Upper lobe of right lung (tissue), 1 donor: ENCODE results near the gene ARID4B. TPM values are rescaled to one million over a fixed set of nuclear protein-coding genes. Genes with fewer than 3 reads are reported as not detected.

ENCODE experiments used
- ATAC-seq: fragments of 200-7000 bp; cut with Tn5 transposase; one replicate; pipeline ENCODE4 v1.9.1; 2020; ENCODE audit warnings: mild to moderate bottlenecking, moderate library complexity
- DNase-seq: peaks from one replicate; pipeline ENCODE4 v3.0.0-alpha.2; 2020
- H3K27ac ChIP-seq: fragments of 200-600 bp; one replicate; pipeline ENCODE4 v1.8.0; 2022
- H3K27me3 ChIP-seq: fragments of 200-600 bp; one replicate; pipeline ENCODE4 v1.8.0; 2022; ENCODE audit warnings: mild to moderate bottlenecking
- H3K36me3 ChIP-seq: fragments of 200-600 bp; one replicate; pipeline ENCODE4 v1.8.0; 2022
- H3K4me1 ChIP-seq: fragments of 200-600 bp; one replicate; pipeline ENCODE4 v1.8.0; 2022
- H3K4me3 ChIP-seq: fragments of 200-600 bp; one replicate; pipeline ENCODE4 v1.8.0; 2022; ENCODE audit warnings: mild to moderate bottlenecking
- H3K9me3 ChIP-seq: fragments of 200-600 bp; one replicate; pipeline ENCODE4 v1.8.0; 2022
- CTCF ChIP-seq: fragments of 200-600 bp; IDR thresholded peaks from one replicate; pipeline ENCODE4 v1.8.0; 2022; ENCODE audit warnings: antibody characterized with exemption
- intact Hi-C: fragments of 100-400 bp; cut with DNase I; formaldehyde crosslinking; loops from one replicate; pipeline ENCODE4 v1.11.0; 2022
- microRNA-seq: library from miRNA; unstranded; fragments of <30 nt; microRNA quantifications from one replicate; pipeline ENCODE4 v1.2.0, GENCODE V29; 2020; ENCODE audit warnings: borderline microRNAs expressed
- total RNA-seq: library from RNA; stranded (reverse); fragmentation: NEBNext Ultra II Directional; extraction: Animal tissue kit (Norgen Biotek cat#: 25700); gene quantifications from one replicate; pipeline ENCODE4 v1.2.1, GENCODE V29; 2021
- donor health status: DM: no; HTN: yes; CAD: no; lungs with severe emphysema.

The ARID4B gene
- total RNA-seq, 1 donor from 2014 or later, result 38.7 TPM

- H3K4me1 ChIP-seq, result peaks cover 17% of the 10 kb centered on the region
- H3K36me3 ChIP-seq, result peaks cover 31% of the 10 kb centered on the region
- intact Hi-C loops, result no loop called here
- no peak overlapping the region for H3K27ac ChIP-seq
- TF ChIP-seq CTCF, result no peak
- no peaks in the 10 kb centered on the region for H3K9me3 ChIP-seq
- DNase-seq (no peak), ATAC-seq (no peak)
- H3K27me3 ChIP-seq, result no peaks in the 10 kb centered on the region
- no peak overlapping the region for H3K4me3 ChIP-seq
Measured at GRCh38 chr1:235124665-235125064, 203.3 kb downstream of the ARID4B start.

- TF ChIP-seq CTCF, result no peak
- DNase-seq (no peak), ATAC-seq (no peak)
- Histone ChIP-seq H3K36me3 (peaks cover 37% of the 10 kb centered on the region), H3K4me3 (no peak overlapping the region), H3K9me3 (no peaks in the 10 kb centered on the region), H3K4me1 (peaks cover 17% of the 10 kb centered on the region), H3K27ac (no peak overlapping the region), H3K27me3 (no peaks in the 10 kb centered on the region)
- intact Hi-C loops, result no loop called here
Measured at GRCh38 chr1:235124111-235124510, 203.9 kb downstream of the ARID4B start.

GRCh38 chr1:235122348-235122747, 205.6 kb downstream of the ARID4B start:
- intact Hi-C loops, result no loop called here
- ATAC-seq (no peak), DNase-seq (no peak)
- H3K9me3 ChIP-seq, result no peaks in the 10 kb centered on the region
- no peaks in the 10 kb centered on the region for H3K27me3 ChIP-seq
- no peak overlapping the region for H3K27ac ChIP-seq
- H3K4me1 ChIP-seq, result peaks cover 13% of the 10 kb centered on the region
- H3K36me3 ChIP-seq, result peaks cover 54% of the 10 kb centered on the region
- TF ChIP-seq CTCF, result no peak
- H3K4me3 ChIP-seq, result no peak overlapping the region

Small RNAs within 50 kb of the gene (microRNA-seq; reads per million reads assigned to microRNA genes)
- not detected for gene MIR4753

Other genes with a start within 250 kb of the ARID4B start
- gene TOMM20, start 199.3 kb downstream of the ARID4B start, total RNA-seq, result 87.4 TPM
- 60.5 TPM for gene RBM34, start 166.9 kb downstream of the ARID4B start, total RNA-seq
- gene GGPS1, start 391 bp upstream of the ARID4B start, total RNA-seq, result 33.1 TPM
- gene TBCE, start 39.2 kb upstream of the ARID4B start, total RNA-seq, result 27.2 TPM
- gene B3GALNT2, start 176.3 kb upstream of the ARID4B start, total RNA-seq, result 20.1 TPM